Measurements from ENCODE around the gene USP49.
"Not testable (repeated sequence)": the region's sequence is repeated elsewhere in the genome, so short reads cannot be mapped to it uniquely, and the experiment has no call there.

USP49 gene

DNA sequence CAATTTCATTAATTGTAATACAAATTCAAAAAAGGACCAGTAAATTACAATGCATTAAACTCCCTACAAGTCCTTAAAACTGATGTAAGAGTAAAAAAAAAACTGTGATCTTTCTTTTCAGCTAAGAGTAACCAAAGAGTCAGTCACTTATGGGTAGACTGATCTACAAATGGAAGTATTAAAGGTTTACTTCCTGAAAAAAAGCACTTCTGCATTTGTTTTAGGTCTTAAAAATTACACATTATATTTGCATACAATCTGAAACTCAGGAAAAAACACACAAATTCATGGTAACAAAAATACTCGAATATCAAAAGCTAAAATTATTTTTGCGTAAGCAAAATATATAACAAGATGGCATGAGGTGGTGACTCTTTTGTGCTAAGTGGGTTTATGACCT lies 23.5 kb downstream of the USP49 start:
- no peak for DNase-seq

DNA sequence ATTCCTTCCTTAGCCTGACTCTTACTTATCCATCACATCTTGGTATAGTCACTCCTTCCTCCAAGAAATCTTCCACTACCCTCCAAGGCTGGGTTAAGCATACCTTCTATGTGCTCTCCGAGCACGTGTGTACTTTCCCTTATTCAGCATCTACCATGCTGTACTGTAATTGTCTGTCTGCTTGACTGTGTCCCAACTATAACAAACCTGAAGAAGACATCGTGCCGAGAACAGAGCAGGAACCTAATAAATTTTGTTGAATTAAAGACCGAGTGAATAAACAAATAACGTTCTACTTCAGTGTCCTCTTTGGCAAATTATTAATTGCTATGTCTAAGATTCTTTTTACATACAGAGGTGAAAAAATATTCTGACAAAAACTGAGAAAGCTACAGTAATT lies 35.8 kb downstream of the USP49 start:
- no peak for DNase-seq

DNA sequence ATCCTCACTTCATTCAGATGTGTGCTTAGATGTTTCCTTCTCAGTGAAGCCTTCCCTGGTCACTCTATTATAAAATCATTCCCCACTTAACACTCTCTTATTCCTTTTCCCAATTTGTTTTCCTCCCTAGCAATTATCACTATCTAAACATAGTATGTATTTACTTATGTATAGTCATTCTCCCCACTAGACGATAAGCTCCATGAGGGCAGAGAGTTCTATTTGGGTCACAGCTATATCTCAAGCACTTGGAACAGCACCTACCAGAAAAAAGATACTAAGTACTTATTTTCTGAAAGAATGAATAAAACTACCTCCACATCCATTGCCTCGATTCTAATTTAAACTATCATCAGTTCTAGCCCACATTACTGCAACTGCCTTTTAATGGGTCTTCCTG lies 36.5 kb downstream of the USP49 start:
- no peak for DNase-seq

DNA sequence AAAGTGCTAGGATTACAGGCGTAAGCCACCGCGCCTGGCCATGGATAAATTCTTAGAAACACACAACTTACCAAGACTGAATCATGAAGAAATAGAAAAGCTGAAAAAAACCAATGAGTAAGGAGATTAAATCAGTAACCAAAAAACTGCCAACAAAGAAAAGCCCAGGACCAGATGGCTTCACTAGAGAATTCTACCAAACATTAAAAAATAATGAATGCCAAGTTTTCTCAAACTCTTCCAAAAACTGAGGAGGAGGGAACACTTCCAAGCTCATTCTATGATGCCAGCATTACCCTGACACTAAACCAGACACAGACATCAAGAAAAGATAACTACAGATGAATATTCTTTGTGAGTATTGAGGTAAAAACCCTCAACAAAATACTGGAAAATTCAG lies 44.3 kb downstream of the USP49 start:
- DNase-seq: no peak

DNA sequence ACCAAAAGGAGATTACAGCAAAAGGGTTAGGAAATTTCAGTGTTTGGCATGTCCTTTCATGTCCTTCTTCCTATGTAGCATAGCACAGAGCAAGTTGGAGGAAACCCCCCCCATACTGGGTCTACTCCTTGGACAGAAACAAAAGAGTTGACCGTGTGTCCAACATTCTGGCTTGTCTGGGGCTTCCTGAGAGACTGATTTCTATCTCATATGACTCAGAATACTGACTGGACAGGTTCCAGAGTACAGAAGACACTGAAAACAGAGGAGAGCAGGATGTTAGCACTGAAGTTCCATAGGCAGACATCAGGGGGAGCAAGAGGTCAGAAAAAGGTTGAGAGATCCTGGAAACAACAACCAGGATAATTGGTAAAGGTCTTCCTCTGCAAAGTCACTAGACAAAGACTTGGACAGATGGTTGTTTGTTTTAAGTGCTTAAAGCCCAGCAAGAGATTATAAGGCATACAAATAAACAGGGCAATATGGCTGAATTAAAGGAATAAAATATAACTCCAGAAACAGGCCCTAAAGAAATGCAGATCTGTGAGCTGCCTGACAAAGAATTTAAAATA lies 48.4 kb downstream of the USP49 start:
- peak; percentile 3 to 89 for DNase-seq

DNA sequence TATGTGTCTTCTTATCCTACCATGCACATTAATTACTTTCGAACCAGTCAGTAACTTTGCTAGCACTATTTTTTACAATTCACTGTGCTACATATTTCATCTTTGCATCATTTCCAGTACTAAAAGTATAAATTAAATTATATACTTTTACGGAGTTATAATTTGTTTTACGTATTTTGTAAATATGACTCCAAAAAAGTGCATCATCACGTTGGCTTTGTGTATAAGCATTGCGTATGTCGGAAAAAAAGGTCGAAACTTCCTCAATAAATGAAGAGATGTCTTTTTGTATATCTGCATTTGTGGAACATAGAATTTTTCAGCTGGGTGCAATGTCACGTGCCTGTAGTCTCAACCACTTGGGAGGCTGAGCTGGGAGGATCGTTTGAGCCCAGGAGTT lies 52.0 kb downstream of the USP49 start:
- DNase-seq: no peak

DNA sequence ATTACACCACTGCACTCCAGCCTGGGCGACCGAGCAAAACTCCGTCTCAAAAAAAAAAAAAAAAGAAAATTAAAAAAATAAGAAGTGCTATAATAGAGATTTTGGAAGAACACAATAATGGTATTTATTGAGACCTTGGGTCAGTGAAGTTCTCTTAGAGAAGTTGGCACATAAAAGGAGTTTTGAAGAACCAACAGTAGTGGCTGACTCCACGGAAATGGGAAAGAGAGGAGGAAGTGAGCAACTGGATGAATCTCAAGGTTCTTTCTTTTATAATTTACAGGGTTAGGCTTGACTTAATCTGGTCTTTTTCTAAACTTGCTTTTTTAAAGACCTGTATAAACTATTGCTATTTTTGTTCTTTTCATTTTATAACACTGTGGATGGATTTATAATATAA lies 54.8 kb downstream of the USP49 start:
- DNase-seq: no peak

DNA sequence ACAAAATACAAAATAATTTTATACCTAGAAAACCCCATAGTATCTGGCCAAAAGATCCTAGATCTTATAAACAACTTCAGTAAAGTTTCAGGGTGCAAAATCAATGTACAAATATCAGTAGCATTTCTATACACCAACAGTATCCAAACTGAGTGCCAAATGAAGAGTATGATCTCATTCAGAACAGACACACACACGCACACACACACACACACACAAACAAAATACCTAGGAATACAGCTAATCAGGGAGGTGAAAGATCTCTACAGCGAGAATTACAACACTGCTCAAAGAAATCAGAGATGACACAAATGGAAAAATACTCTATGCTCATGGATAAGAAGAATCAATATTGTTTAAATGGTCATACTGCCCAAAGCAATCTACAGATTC lies 58.5 kb downstream of the USP49 start:
- DNase-seq: no peak

DNA sequence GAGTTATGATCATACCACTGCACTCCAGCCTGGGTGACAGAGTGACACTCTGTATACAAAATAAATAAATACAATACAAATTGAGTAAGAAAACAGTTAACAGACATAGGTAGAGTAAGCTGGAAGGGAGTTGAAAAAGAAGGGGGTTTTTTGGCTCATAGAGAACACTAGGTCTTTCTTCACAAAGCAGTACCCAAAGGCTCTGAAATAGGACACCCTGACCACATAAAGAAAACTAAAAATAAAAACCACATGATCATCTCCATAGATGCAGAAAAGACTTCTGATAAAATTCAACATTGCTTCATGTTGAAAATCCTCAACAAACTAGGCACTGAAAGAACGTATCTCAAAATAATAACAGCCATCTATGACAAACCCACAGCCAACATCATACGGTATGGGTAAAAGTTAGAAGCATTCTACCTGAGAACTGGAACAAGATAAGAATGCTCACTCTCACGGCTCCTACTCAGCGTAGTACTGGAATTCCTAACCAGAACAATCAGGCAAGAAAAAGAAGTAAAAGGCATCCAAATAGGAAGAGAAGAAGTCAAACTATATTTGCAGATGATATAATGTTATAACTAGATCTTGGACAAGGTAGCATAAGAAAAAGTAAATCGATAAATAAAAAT lies 59.0 kb downstream of the USP49 start:
- no peak for DNase-seq

DNA sequence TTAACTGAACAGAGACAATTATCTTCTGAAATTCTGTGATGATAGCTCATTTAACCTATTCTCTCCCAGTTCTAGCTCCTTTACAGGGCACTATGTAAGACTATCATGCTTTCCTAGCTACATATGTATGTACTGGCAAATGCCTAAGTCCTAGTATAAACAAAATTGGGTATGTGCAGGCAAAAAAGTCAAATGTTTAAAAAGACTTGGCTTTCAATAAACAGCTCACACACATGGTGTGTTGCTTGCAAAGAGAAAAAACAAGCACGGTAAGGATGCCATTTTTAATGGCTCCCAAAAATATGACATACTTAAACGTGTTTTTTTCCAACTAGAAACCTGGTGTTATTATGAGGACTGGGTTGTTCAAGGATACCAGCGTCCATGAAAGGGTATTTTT lies 62.9 kb downstream of the USP49 start:
- no peak for DNase-seq

DNA sequence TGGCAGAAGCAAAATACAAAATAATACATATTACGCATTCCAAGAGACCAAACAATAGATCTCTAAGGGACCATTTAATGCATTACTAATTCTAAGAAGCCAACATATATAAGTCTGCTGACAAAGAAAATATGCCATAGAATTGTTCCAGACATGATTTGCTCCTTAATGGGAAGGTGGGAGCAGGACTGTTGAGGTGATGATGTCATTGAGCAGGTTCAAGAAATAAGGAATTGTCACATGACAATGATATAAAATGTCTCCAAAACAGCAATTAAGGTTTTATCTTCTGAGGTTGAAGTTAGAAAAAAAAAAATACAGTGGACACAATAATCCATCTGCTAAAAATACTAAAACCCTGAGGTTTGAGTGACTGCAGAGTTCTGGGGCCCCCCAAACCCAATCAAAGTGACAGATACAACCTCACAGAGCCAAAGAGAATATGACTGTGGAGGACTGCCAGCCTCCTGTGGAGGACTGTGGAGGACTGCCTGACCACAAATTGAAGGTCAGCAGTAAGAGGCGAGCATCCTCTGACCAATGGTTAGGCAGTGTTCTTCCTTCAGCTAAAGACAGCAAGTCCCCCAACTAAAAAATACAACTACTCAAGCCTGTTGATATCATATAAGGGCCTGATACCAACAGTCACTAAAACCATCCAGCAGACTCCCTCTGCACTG lies 68.7 kb downstream of the USP49 start:
- DNase-seq: no peak

DNA sequence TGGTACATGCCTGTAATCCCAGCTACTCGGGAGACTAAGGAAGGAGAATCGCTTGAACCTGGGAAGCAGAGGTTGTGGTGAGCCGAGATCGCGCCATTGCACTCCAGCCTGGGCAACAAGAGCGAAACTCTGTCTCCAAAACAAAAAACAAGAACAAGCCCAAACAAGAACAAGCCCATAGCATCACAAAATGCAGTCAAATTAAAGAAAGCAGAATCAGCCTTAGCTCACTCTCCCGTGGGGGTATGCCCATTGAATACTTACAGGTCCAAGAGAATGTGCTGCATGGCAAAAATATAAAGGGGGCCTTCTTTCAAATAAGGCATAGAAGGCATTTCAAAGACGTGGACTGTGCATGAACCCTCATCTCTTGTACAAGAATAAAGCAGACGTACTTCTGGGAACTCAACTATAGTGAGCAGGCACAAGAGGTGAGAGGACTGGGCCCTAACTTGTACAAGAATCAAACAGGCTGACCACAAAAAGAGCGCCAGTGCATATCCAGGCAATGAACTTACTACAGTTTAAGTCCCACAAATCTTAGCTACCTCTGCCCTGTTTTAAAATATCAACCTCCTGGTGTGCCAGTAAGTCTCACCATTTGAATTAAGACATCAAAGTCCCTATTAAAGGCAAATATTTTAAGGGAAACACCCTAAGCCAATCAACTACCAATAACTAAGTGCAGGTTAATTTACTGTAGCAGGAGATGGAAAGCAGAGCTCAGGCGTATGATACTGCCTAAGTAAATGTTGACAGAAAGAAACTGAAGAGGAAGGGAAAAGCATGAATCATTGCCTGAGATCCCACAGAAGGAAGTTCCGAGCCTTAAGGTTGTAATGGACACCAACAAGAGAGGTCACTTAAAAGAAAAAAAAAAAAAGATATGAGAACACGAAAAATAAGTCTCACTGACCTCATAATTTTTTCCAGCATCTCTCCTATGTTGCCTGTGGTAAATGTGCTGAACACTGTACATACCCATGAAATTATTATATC lies 70.3 kb downstream of the USP49 start:
- no peak for DNase-seq

DNA sequence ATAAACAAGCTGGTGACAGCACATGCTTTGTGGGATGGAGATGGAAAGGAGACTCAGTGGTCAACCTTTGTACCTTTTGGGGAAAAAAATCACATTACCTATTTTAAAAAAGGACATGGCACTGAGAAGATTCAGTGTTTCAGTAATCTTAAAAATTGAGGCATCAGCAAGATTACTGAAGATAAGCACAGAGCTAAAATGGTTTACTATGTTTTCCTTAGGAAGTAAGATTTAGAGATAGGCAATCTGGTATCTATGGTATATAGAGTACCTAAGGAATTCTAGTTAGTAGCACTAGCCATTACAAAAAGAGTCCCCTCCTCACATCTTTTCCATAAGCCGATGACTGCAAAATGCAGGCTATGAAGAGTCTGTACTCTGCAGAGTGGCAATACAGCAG lies 72.0 kb downstream of the USP49 start:
- no peak for DNase-seq

DNA sequence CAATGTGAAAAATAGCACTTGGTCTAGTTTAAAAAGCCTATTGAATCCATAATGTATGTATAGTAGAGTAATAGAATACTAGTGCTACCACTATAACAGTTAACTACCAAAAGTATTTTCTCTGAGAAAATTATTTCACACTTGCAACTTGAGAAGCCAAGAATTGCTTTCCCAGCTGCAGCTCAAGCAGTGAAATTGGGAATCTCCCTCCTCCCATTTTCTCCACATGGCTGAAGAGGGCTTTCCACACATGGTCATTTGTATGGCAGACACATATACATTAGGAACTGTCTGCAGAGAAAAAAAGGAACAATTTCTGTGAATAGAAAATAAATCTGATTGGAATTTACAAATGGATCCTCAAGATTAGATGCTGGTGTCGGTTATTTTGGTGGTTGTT lies 73.2 kb downstream of the USP49 start:
- DNase-seq: no peak

DNA sequence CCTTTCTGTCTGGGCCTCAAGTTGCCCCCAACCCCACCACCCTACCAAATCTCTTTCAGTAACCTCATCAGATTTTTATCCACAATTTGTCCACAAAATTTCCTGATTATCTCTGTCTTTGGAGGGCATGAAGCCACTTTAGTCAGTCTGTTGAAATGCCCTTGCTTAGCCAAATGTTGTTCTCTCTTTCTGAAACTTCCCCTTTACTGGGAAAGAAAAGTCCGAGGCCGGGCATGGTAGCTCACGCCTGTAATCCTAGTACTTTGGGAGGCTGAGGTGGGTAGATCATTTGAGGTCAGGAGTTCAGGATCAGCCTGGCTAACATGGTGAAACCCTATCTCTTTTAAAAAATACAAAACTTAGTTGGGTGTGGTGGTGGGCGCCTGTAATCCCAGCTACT lies 73.9 kb downstream of the USP49 start:
- no peak for DNase-seq

DNA sequence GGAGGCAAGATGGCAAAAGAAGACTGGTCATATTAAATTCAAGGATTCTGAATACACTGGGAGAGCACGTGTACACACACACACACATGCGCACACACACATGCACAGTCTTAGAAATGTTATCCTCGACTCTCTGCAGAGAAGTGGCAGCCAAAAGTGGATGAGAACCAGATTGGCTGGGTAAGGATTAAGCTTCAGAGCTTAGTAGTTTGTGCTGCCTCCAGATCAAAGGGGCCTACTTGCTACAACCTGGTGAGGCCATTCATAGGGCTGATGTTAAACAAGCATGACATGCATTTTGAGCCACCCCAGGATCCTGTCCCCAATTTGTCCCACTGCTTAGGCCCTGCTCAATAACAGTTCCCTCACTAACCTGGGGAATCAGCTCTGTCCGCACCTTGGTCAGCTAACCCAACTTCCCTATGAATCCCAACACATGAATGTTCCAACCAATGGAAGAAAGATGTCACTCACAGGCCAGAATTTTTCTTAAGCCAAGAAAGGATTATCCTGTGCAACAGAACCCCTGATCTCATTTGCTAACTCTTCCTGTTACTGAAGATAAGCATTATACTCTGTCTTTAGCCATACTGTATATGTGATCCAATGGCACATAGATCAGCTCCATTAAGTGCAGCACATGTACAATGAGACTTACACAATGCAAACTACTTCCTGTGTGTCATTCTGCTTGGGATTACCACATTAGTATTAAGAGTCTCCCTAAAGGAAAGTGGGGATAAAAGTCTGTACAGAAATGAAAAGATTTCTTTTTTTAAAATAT lies 76.7 kb downstream of the USP49 start:
- DNase-seq: no peak

DNA sequence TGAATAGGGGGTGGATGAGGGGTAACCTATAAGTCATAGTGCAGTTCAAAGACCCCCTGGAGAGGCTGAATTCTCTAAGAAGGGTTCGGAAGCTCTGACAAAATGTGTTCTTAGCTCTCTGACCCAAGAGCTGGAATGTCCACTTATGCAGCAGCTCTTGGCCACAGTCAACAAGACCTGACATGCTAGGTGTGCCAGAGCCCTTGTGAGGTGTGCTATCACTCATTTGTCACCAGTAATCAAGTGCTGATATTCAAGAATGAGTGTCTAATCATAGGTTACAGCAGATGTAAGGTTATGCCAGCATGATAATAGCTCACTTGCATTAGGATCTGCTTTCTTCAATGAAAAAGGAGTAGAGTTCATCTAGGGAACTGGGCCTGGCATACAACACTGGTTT lies 79.6 kb downstream of the USP49 start:
- no peak for DNase-seq

DNA sequence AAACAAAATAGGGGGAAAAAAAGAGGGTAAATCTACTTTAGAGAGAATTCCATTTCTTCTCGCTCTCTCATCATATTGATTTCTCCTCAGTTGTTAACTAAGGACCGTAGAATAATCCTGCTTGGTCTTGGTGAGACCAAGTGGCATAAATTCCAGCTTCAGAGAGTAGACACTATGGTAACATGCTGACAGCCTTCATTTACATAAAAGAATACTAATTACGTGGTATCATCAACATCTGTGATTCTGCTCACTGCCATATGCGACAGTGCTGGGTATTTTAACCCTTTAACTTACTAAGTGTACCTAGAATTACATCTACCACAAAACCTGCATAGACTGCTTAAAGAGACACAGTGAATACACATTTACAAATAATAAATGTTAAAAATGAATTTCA lies 80.5 kb downstream of the USP49 start:
- DNase-seq: no peak

DNA sequence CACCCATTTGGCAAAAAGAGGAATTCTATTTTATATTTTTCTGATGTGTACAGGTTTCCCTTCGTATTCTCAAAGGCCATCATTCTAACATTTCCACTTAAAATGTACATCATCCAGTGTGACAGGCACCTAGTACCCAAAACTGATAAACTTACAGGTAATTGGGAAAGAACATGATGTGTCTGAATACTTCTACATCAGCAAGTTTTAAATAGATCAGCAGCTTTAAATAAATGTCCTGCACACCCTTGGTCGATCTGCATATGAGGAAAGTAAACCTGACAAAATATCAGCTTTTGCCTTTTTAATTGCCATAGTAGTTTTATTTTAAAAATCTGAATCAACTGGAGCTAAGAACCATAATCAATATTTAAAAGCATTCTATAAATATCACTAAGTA lies 81.2 kb downstream of the USP49 start:
- DNase-seq: no peak

DNA sequence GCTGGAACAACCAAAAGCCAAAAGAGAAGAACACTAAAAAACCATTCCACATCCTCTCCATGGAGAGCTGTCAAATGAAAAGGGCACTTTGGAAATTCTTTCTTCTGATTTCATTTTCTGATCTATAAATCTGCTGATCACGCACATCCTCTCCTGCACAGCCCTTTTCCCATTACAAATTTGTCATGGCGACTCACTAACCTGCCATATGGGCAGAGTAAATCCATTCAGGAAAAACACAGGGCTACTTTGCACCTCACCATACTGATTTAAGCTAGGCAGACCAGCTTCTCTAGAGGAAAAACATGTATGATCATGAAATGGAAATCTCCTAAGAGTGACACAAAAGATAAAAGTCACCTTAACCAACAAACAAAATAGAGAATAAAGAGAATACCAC lies 81.7 kb downstream of the USP49 start:
- DNase-seq: no peak

DNA sequence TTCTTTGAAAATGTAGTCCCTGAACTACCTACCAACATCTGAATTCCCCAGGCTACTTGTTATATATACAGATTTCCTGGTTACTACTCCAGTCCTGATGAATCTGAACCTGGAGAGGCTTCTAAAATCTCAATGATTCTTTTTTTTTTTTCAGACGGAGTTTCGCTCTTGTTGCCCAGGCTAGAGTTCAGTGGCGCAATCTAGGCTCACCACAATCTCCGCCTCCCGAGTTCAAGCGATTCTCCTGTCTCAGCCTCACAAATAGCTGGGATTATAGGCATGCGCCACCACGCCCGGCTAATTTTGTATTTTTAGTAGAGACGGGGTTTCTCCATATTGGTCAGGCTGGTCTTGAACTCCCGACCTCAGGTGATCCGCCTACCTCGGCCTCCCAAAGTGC lies 83.2 kb downstream of the USP49 start:
- not testable (repeated sequence) for DNase-seq

DNA sequence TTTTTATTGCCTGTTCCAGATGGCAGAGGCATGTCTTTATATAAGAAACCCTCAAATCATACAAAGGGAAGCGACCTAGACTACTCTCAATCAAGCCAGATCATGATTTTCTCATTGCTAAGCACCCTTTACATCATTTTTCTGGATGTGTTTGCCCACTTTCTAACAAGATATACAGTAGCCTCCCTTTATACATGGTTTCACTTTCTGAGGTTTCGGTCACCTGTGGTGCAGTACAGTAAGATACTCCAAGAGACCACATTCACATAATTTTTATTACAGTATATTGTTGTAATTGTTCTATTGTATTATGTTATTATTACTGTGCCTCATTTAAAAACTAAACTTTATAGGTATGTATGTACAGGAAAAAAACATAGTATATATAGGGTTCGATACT lies 84.1 kb downstream of the USP49 start:
- no peak for DNase-seq
